Adrenal gland (tissue), 5 donors: ENCODE measurements around the gene PSD.

Source experiments
- CTCF ChIP-seq, 6 experiments: fragments of 450-650 bp in 4 of 6; fragments of 200-600 bp in 2 of 6; sonication (generic) in 1 of 6; IDR thresholded peaks; 1 replicate in 5 of 6; 2 replicates in 1 of 6; pipeline versions ENCODE4 v1.5.1 to v1.8.0; 2016 to 2021; ENCODE audit warnings: antibody characterized with exemption in 6 of 6, mild to moderate bottlenecking in 2 of 6, moderate library complexity in 1 of 6
- POLR2A ChIP-seq, 2 donors: fragments of 450-650 bp; IDR thresholded peaks; one replicate each; pipeline ENCODE4 v1.6.1; 2017; ENCODE audit warnings: antibody characterized with exemption in 2 of 2, mild to moderate bottlenecking in 2 of 2, moderate library complexity in 1 of 2
- donor health status: DM: no; HTN: no; CAD: no.

GRCh38 chr10:102437515-102437914, 18.9 kb upstream of the PSD start:
- TF ChIP-seq CTCF (IDR thresholded peaks at IDR 0.05): no peak
- no peak for TF ChIP-seq POLR2A (IDR thresholded peaks at IDR 0.05)
